SK-N-SH treated with all-trans-retinoic acid at 6 μM for 48 hours (cell line): ENCODE results near the gene SSBP4.
"Not testable (repeated sequence)": the region's sequence is repeated elsewhere in the genome, so short reads cannot be mapped to it uniquely, and the experiment has no call there.

ENCODE experiments used
- BACH2 ChIP-seq: fragments of 250-450 bp; sonication (Bioruptor Pico); IDR thresholded peaks from 2 replicates; pipeline ENCODE4 v1.9.0; 2021; ENCODE audit warnings: mild to moderate bottlenecking, borderline replicate concordance
- CSDC2 ChIP-seq: fragments of 250-450 bp; sonication (Bioruptor Pico); IDR thresholded peaks from 2 replicates; pipeline ENCODE4 v1.5.0; 2020; ENCODE audit warnings: mild to moderate bottlenecking, moderate library complexity
- ESRRG ChIP-seq: fragments of 250-450 bp; sonication (Bioruptor Pico); IDR thresholded peaks from 2 replicates; pipeline ENCODE4 v1.6.1; 2021; ENCODE audit warnings: mild to moderate bottlenecking
- OSR1 ChIP-seq: fragments of 250-450 bp; sonication (Bioruptor Pico); IDR thresholded peaks from 2 replicates; pipeline ENCODE4 v1.8.0; 2022; ENCODE audit warnings: moderate library complexity, mild to moderate bottlenecking, inconsistent platforms
- PATZ1 ChIP-seq: fragments of 250-450 bp; sonication (Bioruptor Pico); IDR thresholded peaks from 2 replicates; pipeline ENCODE4 v1.8.0; 2020; ENCODE audit warnings: mild to moderate bottlenecking, moderate library complexity, borderline replicate concordance
- POU6F1 ChIP-seq: fragments of 250-450 bp; sonication (Bioruptor Pico); IDR thresholded peaks from 2 replicates; pipeline ENCODE4 v1.8.0; 2021; ENCODE audit warnings: low read depth, mild to moderate bottlenecking, moderate library complexity, borderline replicate concordance
- TCF4 ChIP-seq: fragments of 250-450 bp; sonication (Bioruptor Pico); IDR thresholded peaks from 2 replicates; pipeline ENCODE4 v1.8.0; 2021; ENCODE audit warnings: mild to moderate bottlenecking, moderate library complexity, borderline replicate concordance
- TOX ChIP-seq: fragments of 250-450 bp; sonication (Bioruptor Pico); IDR thresholded peaks from 2 replicates; pipeline ENCODE4 v1.8.0; 2021; ENCODE audit warnings: mild to moderate bottlenecking, moderate library complexity, borderline replicate concordance
- ZC3H10 ChIP-seq: fragments of 250-450 bp; sonication (Bioruptor Pico); IDR thresholded peaks from 2 replicates; pipeline ENCODE4 v1.5.1; 2021; ENCODE audit warnings: mild to moderate bottlenecking, moderate library complexity
- ZNF565 ChIP-seq: fragments of 450-650 bp; formaldehyde crosslinking; conservative IDR thresholded peaks from 2 replicates; pipeline ENCODE4 v1.5.0; 2020; ENCODE audit warnings: low read depth, mild to moderate bottlenecking, moderate library complexity
- ZNF70 ChIP-seq: fragments of 450-650 bp; formaldehyde crosslinking; IDR thresholded peaks from 2 replicates; pipeline ENCODE4 v1.5.0; 2020; ENCODE audit warnings: mild to moderate bottlenecking, moderate library complexity
- ZNF8 ChIP-seq: fragments of 450-650 bp; formaldehyde crosslinking; IDR thresholded peaks from 2 replicates; pipeline ENCODE4 v1.5.0; 2020; ENCODE audit warnings: mild to moderate bottlenecking, moderate library complexity

- not testable (repeated sequence) for TF ChIP-seq OSR1 (CRISPR knock-in tag); CSDC2 (CRISPR knock-in tag); ESRRG (CRISPR knock-in tag); TOX; BACH2 (CRISPR knock-in tag); ZNF565 (CRISPR knock-in tag); ZC3H10 (CRISPR knock-in tag); ZNF70 (CRISPR knock-in tag); PATZ1; POU6F1 (CRISPR knock-in tag); ZNF8 (CRISPR knock-in tag); TCF4 (CRISPR knock-in tag)
These were observed 13.4 kb upstream of the SSBP4 start for GRCh38 chr19:18405754-18406153.
